GM21529 (cell line): ENCODE results near the gene PCBP3.

ENCODE experiments used
- ATAC-seq: cut with Tn5 transposase; IDR thresholded peaks from one replicate; pipeline ENCODE4 v1.9.1; 2021; ENCODE audit not compliant: unreplicated experiment

Gene PCBP3

GRCh38 chr21:45938811-45939520 is 295.4 kb downstream of the PCBP3 start:
- ATAC-seq = no peak

- no peak for ATAC-seq
Measured at GRCh38 chr21:45939521-45940045, 296.1 kb downstream of the PCBP3 start.

GRCh38 chr21:45940091-45940490 is 296.6 kb downstream of the PCBP3 start:
- ATAC-seq = no peak

GRCh38 chr21:45940621-45941337 is 297.3 kb downstream of the PCBP3 start:
- no peak for ATAC-seq

- ATAC-seq = no peak
Measured at GRCh38 chr21:45941338-45941710, 297.8 kb downstream of the PCBP3 start.

- ATAC-seq = no peak
Measured at GRCh38 chr21:45941717-45942546, 298.4 kb downstream of the PCBP3 start.

- ATAC-seq = no peak
Measured at GRCh38 chr21:45942755-45943629, 299.5 kb downstream of the PCBP3 start.

- ATAC-seq = no peak
Measured at GRCh38 chr21:45943630-45944540, 300.4 kb downstream of the PCBP3 start.

GRCh38 chr21:45944601-45945000 is 301.1 kb downstream of the PCBP3 start:
- ATAC-seq = no peak

- ATAC-seq = no peak
Measured at GRCh38 chr21:45945066-45945867, 301.7 kb downstream of the PCBP3 start.

GRCh38 chr21:45945868-45946210 is 302.3 kb downstream of the PCBP3 start:
- ATAC-seq = no peak

- no peak for ATAC-seq
Measured at GRCh38 chr21:45947296-45947695, 303.8 kb downstream of the PCBP3 start.

GRCh38 chr21:45947716-45948255 is 304.3 kb downstream of the PCBP3 start:
- no peak for ATAC-seq

- no peak for ATAC-seq
Measured at GRCh38 chr21:45948576-45949141, 305.1 kb downstream of the PCBP3 start.

GRCh38 chr21:45949928-45950739 is 306.6 kb downstream of the PCBP3 start:
- no peak for ATAC-seq

GRCh38 chr21:45950740-45951515 is 307.4 kb downstream of the PCBP3 start:
- ATAC-seq = no peak

- no peak for ATAC-seq
Measured at GRCh38 chr21:45951676-45952075, 308.2 kb downstream of the PCBP3 start.
